Measurements from ENCODE around the gene CCDC33.
A peak's percentile ranks its signal among the peaks of the same experiment; 100 is the strongest.

Gene CCDC33

GRCh38 chr15:74233373-74233772 is 2.8 kb upstream of the CCDC33 start:
- no peak for DNase-seq

DNA sequence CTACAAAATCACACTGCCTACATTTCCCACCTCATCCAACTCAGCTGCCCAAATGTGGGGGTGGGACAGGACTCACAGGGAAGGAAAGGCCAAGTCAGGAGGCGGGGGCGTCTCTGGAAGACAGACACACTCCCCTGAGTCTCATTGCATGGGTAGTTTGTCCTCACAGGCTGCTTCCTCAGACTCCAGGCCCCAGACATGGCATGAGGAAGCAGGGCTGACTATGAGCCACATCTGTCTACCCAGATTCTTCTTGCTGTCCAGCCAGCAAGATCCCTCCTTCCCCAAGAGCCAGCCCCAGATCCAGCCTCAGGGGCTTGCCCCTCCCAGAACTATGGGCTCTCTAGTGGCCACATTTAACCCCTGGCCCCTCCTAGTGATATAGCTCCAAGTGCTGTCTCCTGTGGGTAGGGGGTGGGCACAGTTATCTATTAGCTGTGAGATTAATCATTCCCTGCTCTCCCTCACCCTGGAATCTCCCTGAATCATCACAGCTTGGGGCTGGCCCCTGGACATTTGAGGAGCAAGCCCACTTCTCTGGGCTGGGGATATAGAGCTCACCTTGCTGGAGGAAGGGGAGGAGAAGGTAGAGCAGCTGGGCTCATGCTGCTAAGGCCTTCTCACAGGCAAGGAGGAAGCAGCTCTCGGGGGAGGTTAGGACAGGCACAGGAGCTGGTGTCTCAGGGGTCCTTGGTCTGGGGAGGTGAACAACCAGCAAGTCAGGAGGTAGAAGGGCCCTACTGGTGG is 2.1 kb upstream of the CCDC33 start:
- no peak for DNase-seq

DNA sequence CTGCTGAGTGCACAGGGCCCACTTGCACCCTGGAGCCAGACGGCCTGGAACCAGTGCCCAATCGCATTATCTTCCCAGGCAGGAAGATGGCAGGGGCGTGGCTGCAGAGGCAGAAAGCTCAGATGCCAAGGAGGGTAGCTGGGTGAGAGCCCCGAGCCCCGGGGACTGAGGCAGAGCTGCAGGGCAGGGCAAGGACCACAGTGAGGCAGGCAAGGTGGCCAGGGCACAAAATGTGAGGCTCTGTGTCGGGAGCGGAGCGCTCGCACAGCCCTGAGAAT is 1.6 kb upstream of the CCDC33 start:
- no peak for DNase-seq

DNA sequence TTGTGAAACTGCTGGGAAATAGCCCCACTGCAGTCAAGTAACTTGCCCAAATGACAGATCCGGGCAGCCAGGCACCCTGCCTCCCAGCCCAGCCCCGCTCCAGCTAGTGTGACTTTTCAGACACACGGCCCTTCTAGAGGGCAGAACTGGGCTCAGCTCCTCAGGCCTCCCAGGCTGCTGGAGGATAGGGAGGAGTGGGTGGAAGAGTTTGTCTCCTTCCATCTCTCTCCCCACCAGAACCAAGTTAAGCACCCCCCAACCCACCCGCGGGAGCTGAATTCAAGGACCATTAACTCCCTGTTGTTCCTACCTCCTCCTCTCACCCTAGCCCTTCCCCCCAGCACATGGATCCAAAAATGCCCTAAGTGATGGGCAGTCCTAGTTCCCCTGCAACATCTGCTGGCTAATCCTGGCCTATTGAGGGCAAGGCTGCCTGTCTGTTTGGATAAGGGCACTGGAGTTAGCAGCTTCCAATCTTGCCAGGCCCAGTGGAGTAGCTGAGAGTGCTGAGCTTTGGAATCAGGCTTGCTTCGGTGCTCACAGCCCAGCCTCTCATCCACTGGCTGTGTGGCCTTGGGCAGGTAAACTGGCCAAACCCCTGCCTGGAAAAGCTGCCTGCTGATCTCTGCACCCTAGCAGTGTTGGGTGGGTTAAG is 3.1 kb downstream of the CCDC33 start:
- peak; percentile 71 for DNase-seq

DNA sequence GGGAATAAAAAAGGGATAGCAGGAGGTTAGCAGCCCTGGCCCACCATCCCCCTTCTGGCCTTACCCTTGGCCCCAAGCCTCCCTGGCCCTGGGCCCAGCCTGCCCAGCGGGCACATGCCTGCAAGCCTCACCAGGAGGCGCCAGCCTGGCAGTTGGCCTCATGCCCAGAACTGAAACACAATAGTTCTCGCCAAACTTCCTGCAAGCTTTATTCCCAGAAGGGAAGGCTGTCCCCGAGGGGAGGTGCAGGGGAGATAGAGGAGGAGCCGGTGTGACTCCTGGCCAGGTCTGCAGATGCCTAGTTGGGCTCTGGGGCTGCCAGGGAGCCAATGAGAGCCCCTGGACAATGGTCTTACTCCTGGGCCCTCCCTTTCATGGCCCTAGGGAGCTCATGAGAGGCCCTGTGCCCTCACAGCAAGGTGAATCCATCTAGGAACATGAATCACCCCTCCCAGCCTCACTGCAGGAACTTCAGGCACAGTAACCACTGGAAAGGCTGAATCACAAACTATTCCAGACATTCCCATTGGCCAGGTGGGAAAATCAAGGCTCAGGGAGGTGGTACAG is 4.0 kb downstream of the CCDC33 start:
- DNase-seq, result peak; percentile 95

GRCh38 chr15:74240897-74241614 is 4.9 kb downstream of the CCDC33 start:
- DNase-seq, result no peak

DNA sequence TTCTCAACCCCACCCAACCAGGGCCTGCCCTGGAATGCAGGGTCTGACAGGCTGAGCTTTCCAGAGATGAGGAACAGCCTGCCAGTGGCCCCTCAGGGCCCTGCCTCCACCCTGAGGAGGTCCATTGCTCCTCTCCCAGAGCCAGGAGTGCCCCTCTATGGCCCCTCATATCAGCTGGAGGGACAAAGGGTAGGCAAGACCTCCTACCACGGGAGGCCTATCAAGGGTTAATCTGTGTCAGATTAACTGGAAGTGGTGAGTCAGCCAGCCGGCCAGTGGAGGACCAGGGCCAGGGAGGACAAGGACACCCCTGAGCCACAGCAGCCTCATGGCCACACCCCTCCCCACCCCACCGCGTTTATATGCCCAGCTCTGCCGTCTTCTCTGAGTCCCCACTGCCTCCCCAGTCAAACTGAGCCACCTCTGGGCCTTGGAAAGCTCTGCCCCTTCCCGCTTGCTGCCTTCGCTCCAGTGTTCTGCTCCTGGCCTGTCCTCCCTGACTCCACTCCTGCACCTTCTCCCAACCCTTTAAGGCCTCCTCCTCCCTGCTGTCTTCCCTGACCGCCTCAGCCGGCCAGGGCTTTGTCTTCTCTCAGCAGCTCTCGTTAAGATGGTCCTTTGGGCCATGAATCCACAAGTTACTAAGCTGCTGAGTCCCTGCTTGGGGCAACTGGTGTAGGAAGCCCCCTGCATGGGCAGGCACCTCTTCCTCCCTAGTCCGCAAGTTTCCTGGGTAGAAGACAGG is 6.5 kb downstream of the CCDC33 start:
- DNase-seq, result no peak

- peak; percentile 27 for DNase-seq
Observed at GRCh38 chr15:74243431-74243830, 7.3 kb downstream of the CCDC33 start.

DNA sequence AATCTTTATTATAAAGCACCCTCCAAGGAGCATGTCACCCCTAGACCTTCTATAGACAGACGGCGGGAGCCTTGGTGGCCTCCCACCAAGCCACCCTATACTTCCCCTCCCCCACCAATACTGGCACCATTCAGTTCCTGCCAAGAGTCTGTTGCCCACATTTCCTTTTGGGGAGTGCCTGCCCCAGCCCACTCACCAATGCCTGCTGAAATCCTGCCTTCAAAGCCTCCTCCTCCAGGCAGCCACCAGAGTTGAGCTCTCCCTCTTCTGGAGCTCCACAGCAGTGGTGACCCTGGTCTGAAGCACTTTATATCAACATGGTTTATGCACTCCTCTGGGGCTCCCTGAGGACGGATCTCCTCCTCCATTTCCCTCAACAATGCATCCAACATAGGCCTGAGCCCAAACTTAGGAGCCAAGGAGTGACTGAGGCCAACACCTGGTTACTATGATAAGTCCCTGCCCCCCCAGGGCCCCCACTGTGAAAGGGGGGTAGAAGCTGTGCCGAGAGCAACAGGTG is 8.8 kb downstream of the CCDC33 start:
- DNase-seq, result no peak

DNA sequence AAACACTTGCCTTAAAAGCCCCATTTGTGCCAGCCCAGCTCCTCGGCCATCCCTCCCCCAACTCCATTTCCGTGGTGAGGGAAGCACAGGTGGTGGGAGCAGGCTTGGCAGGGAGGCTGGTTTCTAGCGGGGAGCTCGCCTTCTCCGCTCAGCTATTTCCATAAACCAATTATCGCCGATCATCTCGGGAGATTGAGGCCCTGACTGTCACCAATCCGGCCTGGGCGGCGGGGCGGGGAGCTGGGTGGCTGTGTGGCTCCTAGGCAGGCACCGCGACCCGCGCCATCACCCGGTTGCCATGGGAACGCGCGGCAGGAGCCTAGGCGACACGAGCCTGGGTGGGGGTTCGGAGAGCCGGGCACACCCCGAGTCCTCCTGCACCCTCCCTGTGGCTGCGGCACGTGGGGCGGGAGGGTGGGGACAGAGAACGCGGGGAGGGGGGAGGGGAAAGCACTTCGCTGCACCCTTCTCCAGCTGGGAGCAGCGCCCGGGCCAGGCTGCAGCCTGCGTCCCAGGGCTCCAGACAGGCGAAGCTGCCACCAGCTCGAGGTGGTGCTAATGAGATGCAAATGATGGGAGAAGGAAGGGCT is 9.3 kb downstream of the CCDC33 start:
- DNase-seq, result peak; percentile 92

- DNase-seq, result no peak
Observed at GRCh38 chr15:74250266-74250665, 14.1 kb downstream of the CCDC33 start.

GRCh38 chr15:74251131-74251811 is 15.1 kb downstream of the CCDC33 start:
- DNase-seq, result no peak

GRCh38 chr15:74252291-74252690 is 16.2 kb downstream of the CCDC33 start:
- DNase-seq, result no peak

DNA sequence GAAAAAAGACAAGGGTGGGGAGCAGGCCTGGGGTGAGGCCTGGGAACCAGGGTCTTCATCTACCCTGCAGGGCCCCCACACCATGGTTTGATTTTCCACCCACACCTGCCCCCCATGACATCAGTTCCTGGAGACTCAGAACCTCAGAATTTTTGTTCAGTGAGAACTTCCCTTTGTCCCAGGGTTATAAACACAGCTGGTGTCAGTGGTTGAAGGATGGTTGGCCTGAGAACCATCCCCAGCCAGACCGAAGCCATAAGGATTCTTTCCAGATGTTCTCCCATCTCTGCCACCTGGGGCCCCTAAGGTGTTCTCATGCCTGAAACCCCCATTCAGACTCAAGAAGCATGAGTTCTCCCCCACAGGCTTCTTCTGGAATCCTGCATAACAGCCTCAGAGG is 16.6 kb downstream of the CCDC33 start:
- DNase-seq, result no peak

DNA sequence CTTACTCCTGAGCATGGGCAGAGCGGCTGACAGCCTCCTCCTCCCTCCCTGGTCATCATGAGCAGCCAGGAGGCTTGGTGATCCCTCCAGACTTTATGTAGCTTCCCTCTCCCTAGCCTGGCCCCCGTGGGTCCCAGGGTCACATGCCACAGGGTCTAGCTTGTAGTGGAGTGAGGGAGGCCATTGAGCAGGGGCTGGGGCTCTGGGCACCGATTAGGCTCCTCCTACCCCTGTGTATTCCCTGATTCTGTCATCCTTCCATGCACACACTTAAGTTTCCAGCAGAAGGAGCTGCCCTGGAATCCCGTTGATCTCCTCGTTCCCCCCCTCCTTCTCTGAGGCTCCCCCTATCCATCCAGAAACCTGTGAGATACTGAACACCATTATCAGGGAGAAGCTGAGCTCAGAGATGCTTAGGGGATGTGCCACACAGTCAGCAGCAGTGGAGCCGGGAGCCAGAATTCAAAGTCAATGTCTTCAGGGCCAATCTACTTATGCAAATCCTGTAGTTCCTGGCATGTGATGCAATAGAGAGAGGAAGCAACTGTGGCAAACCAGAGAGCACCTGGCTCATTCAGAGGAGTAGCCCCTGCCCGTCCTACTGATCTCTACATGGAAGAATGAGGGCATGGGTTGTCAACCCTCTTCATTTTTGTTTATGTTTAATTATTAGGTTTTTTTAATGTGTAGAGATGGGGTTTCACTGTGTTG is 17.2 kb downstream of the CCDC33 start:
- no peak for DNase-seq

GRCh38 chr15:74257105-74257504 is 21.0 kb downstream of the CCDC33 start:
- DNase-seq, result no peak

GRCh38 chr15:74257623-74258022 is 21.5 kb downstream of the CCDC33 start:
- DNase-seq, result no peak

DNA sequence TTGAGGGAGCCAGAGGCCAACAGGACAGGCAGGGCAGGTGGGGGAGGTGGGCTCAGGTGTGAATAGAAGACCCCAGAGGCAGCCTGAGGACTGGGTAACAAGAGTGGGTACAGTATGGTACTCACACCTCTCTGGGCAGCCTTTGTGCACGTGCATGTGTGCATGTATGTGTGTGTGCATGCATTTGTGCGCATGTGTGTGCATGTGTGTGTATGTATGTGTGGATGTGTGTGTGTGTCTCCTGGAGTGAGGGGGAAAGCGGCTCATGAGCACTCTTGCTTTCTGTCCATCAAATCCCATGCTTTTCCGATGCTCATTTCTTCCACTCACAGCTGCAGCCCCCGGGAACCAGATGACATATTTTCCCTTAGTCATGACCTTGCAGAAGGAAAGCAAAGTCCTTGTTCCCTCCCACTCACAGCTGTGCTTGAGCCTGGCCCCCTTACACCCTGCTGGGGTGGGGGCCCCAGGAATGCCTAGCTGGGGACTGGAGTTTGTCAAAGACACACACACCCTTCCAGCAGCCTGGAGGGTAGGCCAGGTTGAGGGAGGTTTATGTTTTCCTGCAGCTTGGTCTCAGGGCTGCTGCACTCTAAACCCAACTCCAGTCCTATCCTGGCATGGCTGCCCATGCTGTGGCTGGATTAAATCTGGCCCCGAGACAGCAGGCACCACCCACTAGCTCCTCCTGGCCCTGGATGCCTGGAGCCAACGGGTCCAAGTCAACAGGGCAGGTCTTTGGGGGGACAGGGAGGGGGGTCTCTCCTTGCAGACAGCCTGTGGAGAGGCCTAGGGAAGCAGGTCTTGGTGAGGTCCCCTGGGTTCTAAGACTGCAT is 22.5 kb downstream of the CCDC33 start:
- DNase-seq, result no peak

GRCh38 chr15:74259292-74259648 is 23.1 kb downstream of the CCDC33 start:
- peak; percentile 43 for DNase-seq

GRCh38 chr15:74259821-74260607 is 23.9 kb downstream of the CCDC33 start:
- no peak for DNase-seq

Measured in NCI-H1092 treated with DMSO at 0.1 percent for 48 hours (cell line).